ENCODE measurements around the gene CD247.

- no peak for TF ChIP-seq POLR2A (IDR thresholded peaks at IDR 0.05)
- TF ChIP-seq, protein P1, sequence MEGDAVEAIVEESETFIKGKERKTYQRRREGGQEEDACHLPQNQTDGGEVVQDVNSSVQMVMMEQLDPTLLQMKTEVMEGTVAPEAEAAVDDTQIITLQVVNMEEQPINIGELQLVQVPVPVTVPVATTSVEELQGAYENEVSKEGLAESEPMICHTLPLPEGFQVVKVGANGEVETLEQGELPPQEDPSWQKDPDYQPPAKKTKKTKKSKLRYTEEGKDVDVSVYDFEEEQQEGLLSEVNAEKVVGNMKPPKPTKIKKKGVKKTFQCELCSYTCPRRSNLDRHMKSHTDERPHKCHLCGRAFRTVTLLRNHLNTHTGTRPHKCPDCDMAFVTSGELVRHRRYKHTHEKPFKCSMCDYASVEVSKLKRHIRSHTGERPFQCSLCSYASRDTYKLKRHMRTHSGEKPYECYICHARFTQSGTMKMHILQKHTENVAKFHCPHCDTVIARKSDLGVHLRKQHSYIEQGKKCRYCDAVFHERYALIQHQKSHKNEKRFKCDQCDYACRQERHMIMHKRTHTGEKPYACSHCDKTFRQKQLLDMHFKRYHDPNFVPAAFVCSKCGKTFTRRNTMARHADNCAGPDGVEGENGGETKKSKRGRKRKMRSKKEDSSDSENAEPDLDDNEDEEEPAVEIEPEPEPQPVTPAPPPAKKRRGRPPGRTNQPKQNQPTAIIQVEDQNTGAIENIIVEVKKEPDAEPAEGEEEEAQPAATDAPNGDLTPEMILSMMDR (IDR thresholded peaks at IDR 0.05) = no peak
Measured at GRCh38 chr1:167532964-167533824, 14.9 kb upstream of the CD247 start.

Data from testis (tissue), 2 donors.